GOT3 (cell line): ENCODE data around the gene TCERG1L.

Experiments
- DNase-seq: peaks from one replicate; lab custom pipeline; 2025; ENCODE audit warnings: mixed read lengths; lab: John Stamatoyannopoulos, UW

TCERG1L gene

GRCh38 chr10:131227163-131227740 is 84.3 kb downstream of the TCERG1L start:
- DNase-seq: no peak

GRCh38 chr10:131226446-131227162 is 84.9 kb downstream of the TCERG1L start:
- DNase-seq: no peak

- DNase-seq: no peak
These were observed 87.4 kb downstream of the TCERG1L start for GRCh38 chr10:131224106-131224505.

GRCh38 chr10:131223422-131223821 is 88.1 kb downstream of the TCERG1L start:
- DNase-seq: no peak

- DNase-seq: no peak
These were observed 88.5 kb downstream of the TCERG1L start for GRCh38 chr10:131222986-131223385.

GRCh38 chr10:131221632-131222277 is 89.8 kb downstream of the TCERG1L start:
- no peak for DNase-seq

GRCh38 chr10:131220601-131221171 is 90.8 kb downstream of the TCERG1L start:
- no peak for DNase-seq

- no peak for DNase-seq
These were observed 91.5 kb downstream of the TCERG1L start for GRCh38 chr10:131219955-131220489.

- DNase-seq: no peak
These were observed 92.0 kb downstream of the TCERG1L start for GRCh38 chr10:131219584-131219886.

GRCh38 chr10:131218811-131219583 is 92.5 kb downstream of the TCERG1L start:
- no peak for DNase-seq

GRCh38 chr10:131216681-131217230 is 94.8 kb downstream of the TCERG1L start:
- no peak for DNase-seq

- DNase-seq: no peak
These were observed 95.7 kb downstream of the TCERG1L start for GRCh38 chr10:131215776-131216175.

GRCh38 chr10:131214521-131215244 is 96.8 kb downstream of the TCERG1L start:
- DNase-seq: no peak

GRCh38 chr10:131213741-131214505 is 97.6 kb downstream of the TCERG1L start:
- DNase-seq: no peak

- DNase-seq: no peak
These were observed 98.7 kb downstream of the TCERG1L start for GRCh38 chr10:131212763-131213325.

- DNase-seq: no peak
These were observed 99.4 kb downstream of the TCERG1L start for GRCh38 chr10:131211965-131212619.

- no peak for DNase-seq
These were observed 100.0 kb downstream of the TCERG1L start for GRCh38 chr10:131211559-131211958.

- no peak for DNase-seq
These were observed 100.4 kb downstream of the TCERG1L start for GRCh38 chr10:131211146-131211545.

- no peak for DNase-seq
These were observed 101.3 kb downstream of the TCERG1L start for GRCh38 chr10:131210181-131210580.
